HG02884 (cell line): ENCODE data around the gene THOC2.
"Not testable (repeated sequence)": the region's sequence is repeated elsewhere in the genome, so short reads cannot be mapped to it uniquely, and the experiment has no call there.

Experiments
- ATAC-seq: cut with Tn5 transposase; IDR thresholded peaks from one replicate; pipeline ENCODE4 v1.9.1; 2021; ENCODE audit warnings: mild to moderate bottlenecking, moderate library complexity; ENCODE audit not compliant: unreplicated experiment

THOC2 gene

DNA sequence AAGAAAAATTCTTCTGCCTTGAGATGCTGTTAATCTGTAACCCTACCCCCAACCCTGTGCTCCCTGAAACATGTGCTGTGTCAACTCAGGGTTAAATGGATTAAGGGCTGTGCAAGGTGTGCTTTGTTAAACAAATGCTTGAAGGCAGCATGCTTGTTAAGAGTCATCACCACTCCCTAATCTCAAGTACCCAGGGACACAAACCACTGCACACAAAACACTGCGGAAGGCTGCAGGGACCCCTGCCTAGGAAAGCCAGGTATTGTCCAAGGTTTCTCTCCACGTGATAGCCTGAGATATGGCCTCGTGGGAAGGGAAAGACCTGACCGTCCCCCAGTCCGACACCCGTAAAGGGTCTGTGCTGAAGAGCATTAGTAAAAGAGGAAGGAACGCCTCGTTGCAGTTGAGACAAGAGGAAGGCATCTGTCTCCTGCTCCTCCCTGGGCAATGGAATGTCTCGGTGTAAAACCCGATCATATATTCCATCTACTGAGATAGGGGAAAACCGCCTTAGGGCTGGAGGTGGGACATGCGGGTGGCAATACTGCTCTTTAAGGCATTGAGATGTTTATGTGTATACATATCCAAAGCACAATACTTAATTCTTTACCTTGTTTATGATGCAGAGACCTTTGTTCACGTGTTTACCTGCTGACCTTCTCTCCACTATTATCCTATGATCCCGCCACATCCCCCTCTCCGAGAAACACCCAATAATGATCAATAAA is 53.0 kb downstream of the THOC2 start:
- not testable (repeated sequence) for ATAC-seq

GRCh38 chrX:123675154-123675553 is 57.7 kb downstream of the THOC2 start:
- no peak for ATAC-seq

DNA sequence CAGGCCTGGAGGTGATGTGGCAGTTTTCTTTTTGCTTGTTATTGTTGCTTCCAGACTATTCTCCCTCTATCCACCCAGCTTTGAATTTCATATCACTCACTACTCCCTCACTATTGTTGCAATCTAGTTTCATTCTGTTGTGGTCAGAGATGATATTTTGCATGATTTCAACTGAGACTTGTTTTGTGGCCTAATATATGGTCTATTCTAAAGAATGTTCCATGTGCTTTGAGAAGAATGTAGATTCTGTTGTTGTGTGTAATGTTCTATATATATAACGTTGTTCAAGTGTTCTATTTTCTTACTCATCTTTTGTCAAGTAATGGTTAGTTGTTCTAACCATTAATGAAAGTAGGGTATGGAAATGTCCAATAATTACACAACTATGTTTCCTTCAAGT is 59.0 kb downstream of the THOC2 start:
- ATAC-seq, result no peak

- ATAC-seq, result no peak
Measured at GRCh38 chrX:123665197-123665596, 67.7 kb downstream of the THOC2 start.

GRCh38 chrX:123664467-123665167 is 68.2 kb downstream of the THOC2 start:
- not testable (repeated sequence) for ATAC-seq

GRCh38 chrX:123663720-123664119 is 69.1 kb downstream of the THOC2 start:
- ATAC-seq, result not testable (repeated sequence)

DNA sequence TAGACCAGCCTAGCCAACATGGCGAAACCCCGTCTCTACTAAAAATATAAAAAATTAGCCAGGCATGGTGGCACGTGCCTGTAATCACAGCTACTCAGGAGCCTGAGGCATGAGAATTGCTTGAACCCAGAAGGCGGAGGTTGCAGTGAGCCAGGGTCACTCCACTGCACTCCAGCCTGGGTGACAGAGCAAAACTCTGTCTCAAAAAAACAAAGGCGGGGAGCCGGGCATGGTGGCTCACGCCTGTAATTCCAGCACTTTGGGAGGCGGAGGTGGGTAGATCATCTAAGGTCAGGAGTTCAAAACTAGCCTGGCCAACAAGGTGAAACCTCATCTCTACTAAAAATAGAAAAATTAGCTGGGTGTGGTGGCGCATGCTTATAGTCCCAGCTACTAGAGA is 76.3 kb downstream of the THOC2 start:
- not testable (repeated sequence) for ATAC-seq

GRCh38 chrX:123648811-123649181 is 84.1 kb downstream of the THOC2 start:
- ATAC-seq, result not testable (repeated sequence)

DNA sequence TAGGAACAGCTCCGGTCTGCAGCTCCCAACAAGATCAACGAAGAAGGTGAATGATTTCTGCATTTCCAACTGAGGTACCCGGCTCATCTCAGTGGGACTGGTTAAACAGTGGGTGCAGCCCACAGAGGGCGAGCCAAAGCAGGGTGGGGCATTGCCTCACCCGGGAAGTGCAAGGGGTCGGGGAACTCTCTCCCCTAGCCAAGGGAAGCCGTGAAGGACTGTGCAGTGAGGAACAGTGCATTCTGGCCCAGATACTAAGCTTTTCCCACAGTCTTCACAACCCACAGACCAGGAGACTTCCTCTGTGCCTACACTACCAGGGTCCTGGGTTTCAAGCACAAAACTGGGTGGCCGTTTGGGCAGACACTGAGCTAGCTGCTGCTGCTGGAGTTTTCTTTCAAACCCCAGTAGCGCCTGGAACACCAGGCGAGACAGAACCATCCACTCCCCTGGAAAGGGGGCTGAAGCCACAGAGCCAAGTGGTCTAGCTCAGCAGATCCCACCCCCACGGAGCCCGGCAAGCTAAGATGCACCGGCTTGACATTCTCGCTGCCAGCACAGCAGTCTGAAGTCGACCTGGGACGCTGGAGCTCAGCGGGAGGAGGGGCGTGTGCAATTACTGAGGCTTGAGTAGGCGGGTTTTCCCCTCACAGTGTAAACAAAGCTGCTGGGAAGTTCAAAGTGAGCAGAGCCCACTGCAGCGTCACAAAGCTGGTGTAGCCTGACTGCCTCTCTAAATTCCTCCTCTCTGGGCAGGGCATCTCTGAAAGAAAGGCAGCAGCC is 84.6 kb downstream of the THOC2 start:
- no peak for ATAC-seq

GRCh38 chrX:123647244-123647643 is 85.6 kb downstream of the THOC2 start:
- ATAC-seq, result no peak

- ATAC-seq, result no peak
Measured at GRCh38 chrX:123629502-123629901, 103.3 kb downstream of the THOC2 start.

DNA sequence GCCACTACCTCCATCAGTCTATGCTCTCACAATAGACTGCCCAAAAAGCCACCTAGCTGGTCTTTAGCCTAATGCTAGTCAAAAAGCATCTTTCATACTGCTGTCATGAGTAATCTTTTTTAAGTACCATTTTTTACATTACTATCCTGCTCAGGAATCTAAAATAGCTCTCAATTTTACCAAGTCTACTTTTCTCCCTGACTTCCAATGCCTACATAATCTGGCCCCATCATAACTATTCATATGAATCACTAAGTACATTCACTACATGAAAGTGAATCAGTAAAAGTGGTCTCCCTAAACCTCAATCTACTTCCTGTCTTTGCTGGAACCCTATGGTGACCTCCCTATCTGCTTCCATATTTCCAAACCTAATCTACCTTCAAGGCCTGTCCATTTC is 105.9 kb downstream of the THOC2 start:
- ATAC-seq, result no peak

GRCh38 chrX:123625952-123626351 is 106.9 kb downstream of the THOC2 start:
- ATAC-seq, result no peak

DNA sequence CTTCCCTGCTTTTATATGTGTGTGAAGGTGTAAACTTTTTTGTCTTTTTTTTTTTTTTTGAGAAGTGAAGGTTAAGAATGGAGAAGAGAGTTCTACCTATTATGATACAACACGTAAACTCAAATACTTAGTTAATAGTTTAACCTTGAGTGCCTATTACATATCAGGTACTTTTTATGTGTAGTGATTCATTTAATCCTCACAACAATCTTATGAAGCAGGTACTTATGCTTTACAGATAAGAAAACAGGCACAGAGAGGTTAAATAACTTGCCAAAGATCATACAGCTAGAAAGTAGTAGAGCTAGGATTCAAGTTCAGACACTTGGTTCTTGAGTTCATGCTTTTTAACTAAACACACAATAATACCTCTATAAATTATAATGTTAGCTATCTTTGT is 107.4 kb downstream of the THOC2 start:
- no peak for ATAC-seq

DNA sequence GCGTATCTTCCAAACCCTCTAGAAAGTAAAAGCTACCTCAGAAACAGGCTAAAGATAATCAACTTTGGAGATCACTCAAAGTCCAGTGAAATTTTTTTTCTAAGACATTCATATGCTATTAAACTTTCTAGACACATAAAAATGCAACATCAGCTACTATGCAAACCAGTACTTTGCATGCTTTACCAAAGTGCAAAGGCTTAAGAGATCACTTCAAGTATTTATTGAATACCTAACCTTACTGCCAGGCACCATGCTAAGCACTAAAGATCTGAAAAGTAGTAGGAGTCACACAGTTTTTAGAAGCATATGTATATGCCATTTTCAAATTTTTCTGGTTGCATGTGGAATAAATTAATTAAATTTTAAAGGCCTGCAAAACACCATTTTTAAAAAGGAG is 115.8 kb downstream of the THOC2 start:
- ATAC-seq, result no peak

GRCh38 chrX:123610915-123611314 is 121.9 kb downstream of the THOC2 start:
- ATAC-seq, result no peak

DNA sequence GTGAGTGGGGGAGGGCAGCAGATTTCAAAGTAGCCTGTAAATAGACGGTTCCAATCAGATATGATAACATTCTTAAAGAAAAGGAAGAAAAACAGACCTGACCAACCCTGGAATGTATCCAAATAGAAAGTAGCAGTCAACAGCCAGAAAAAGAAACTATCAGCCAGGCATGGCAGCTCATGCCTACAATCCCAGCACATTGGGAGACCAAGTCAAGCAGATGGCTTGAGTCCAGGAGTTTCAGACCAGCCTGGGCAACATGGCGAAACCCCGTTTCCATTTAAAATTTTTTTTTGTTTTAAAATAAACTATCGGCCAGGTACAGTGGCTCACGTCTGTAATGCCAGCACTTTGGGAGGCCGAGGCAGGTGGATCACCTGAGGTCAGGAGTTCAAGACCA is 125.0 kb downstream of the THOC2 start:
- no peak for ATAC-seq

DNA sequence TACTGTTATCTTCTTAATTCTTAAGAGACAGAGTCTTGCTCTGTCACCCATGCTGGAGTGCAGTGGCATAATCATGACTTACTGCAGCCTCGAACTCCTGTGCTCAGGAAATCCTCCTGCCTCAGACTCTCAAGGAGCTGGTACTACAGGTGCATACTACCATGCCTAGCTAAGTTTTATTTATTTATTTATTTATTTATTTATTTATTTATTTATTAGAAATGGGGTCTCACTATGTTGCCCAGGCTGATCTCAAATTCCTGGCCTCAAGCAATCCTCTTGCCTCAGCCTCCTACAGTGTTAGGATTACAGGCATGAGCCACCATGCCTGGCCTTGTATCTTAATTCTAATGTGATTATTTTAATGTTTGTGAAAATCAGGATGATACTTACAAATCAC is 125.6 kb downstream of the THOC2 start:
- no peak for ATAC-seq

DNA sequence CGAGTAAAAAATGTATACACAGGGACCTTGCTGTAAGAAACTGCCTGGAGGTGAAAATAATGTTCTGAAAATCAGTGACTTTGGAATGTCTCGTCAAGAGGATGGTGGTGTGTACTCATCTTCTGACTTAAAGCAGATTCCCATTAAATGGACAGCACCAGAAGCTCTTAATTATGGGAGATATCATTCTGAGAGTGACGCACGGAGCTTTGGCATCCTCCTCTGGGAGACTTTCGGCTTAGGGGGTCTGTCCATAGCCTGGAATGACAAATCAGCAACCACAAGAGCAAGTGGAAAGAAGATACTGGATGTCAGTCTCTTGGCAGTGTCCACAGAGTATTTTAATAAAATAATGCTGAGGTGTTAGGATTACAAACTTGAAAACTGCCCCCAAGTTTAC is 129.4 kb downstream of the THOC2 start:
- ATAC-seq, result no peak

- ATAC-seq, result no peak
Measured at GRCh38 chrX:123601437-123601836, 131.4 kb downstream of the THOC2 start.

- no peak for ATAC-seq
Measured at GRCh38 chrX:123600181-123600580, 132.7 kb downstream of the THOC2 start.
